Right ventricle myocardium superior (tissue), 1 donor: ENCODE measurements around the gene B4GALNT3. TPM values are rescaled to one million over a fixed set of nuclear protein-coding genes. Genes with fewer than 3 reads are reported as not detected.

Experiments used
- ATAC-seq: fragments of 200-7000 bp; cut with Tn5 transposase; one replicate; pipeline ENCODE4 v1.9.1; 2020; ENCODE audit warnings: mild to moderate bottlenecking; ENCODE audit not compliant: poor library complexity
- DNase-seq: peaks from one replicate; pipeline ENCODE4 v3.0.0-alpha.2; 2020
- intact Hi-C: fragments of 100-400 bp; cut with DNase I; formaldehyde crosslinking; loops from one replicate; pipeline ENCODE4 v1.11.2; 2022
- total RNA-seq: library from RNA; stranded (reverse); fragmentation: NEBNext Ultra II Directional; extraction: Animal tissue kit (Norgen Biotek cat#: 25700); gene quantifications from one replicate; pipeline ENCODE4 v1.2.1, GENCODE V29; 2021
- donor health status: DM: no; HTN: yes; CAD: no; lungs with severe emphysema.

B4GALNT3 gene
- total RNA-seq, 1 donor from 2014 or later = 32.1 TPM

- DNase-seq = peak; percentile 32
- intact Hi-C loops = loop anchor here (5.0 kb wide), 2 partner anchors 124 to 159 kb away; partner anchors contain the start of gene WNK1
- ATAC-seq = no peak
Measured at GRCh38 chr12:593396-594270, 133.9 kb downstream of the B4GALNT3 start.

- DNase-seq (peak; percentile 38), ATAC-seq (no peak)
- intact Hi-C loops = no loop called here
Measured at GRCh38 chr12:597926-598568, 138.3 kb downstream of the B4GALNT3 start.

- intact Hi-C loops = no loop called here
- peak; percentile 29 for DNase-seq
- no peak for ATAC-seq
Measured at GRCh38 chr12:599756-600155, 140.0 kb downstream of the B4GALNT3 start.

GRCh38 chr12:601976-602699 is 142.4 kb downstream of the B4GALNT3 start:
- ATAC-seq (no peak), DNase-seq (no peak)
- intact Hi-C loops = no loop called here

GRCh38 chr12:602700-603068 is 142.9 kb downstream of the B4GALNT3 start:
- DNase-seq = no peak
- ATAC-seq = no peak
- intact Hi-C loops = no loop called here

GRCh38 chr12:604956-605355 is 145.2 kb downstream of the B4GALNT3 start:
- DNase-seq (peak; percentile 36), ATAC-seq (peak; percentile 30)
- intact Hi-C loops = no loop called here

- intact Hi-C loops = no loop called here
- peak; percentile 52 for ATAC-seq
- DNase-seq = peak; percentile 75
Measured at GRCh38 chr12:607541-608001, 147.8 kb downstream of the B4GALNT3 start.

GRCh38 chr12:608413-608812 is 148.7 kb downstream of the B4GALNT3 start:
- intact Hi-C loops = no loop called here
- DNase-seq (no peak), ATAC-seq (no peak)

GRCh38 chr12:608921-609320 is 149.2 kb downstream of the B4GALNT3 start:
- intact Hi-C loops = no loop called here
- ATAC-seq = no peak
- peak; percentile 13 for DNase-seq

GRCh38 chr12:611721-612120 is 152.0 kb downstream of the B4GALNT3 start:
- no peak for ATAC-seq
- intact Hi-C loops = no loop called here
- no peak for DNase-seq

GRCh38 chr12:612293-612692 is 152.6 kb downstream of the B4GALNT3 start:
- intact Hi-C loops = no loop called here
- no peak for DNase-seq
- ATAC-seq = no peak

- intact Hi-C loops = no loop called here
- DNase-seq = no peak
Measured at GRCh38 chr12:612886-613285, 153.1 kb downstream of the B4GALNT3 start.

More at GRCh38 chr12:612886-613285, 153.1 kb downstream of the B4GALNT3 start:
- ATAC-seq = peak; percentile 22

Other genes starting within 250 kb of the B4GALNT3 start
- 0.86 TPM for gene SLC6A12, start 245.8 kb upstream of the B4GALNT3 start, total RNA-seq
- gene SLC6A13, start 197.1 kb upstream of the B4GALNT3 start, total RNA-seq = 3.3 TPM
- 28.2 TPM for gene KDM5A, start 70.6 kb upstream of the B4GALNT3 start, total RNA-seq
- 2.1 TPM for gene CCDC77, start 58.3 kb upstream of the B4GALNT3 start, total RNA-seq
- 12.6 TPM for gene NINJ2, start 203.5 kb downstream of the B4GALNT3 start, total RNA-seq